GM18526 (cell line): Measurements from ENCODE around the gene HDHD3.
A peak's percentile ranks its signal among the peaks of the same experiment; 100 is the strongest.

ENCODE experiments used
- POLR2A ChIP-seq: IDR thresholded peaks from 3 replicates; pipeline ENCODE4 v1.6.1; 2011; ENCODE audit not compliant: insufficient read length; ENCODE audit errors: extremely low read depth

The HDHD3 gene

DNA sequence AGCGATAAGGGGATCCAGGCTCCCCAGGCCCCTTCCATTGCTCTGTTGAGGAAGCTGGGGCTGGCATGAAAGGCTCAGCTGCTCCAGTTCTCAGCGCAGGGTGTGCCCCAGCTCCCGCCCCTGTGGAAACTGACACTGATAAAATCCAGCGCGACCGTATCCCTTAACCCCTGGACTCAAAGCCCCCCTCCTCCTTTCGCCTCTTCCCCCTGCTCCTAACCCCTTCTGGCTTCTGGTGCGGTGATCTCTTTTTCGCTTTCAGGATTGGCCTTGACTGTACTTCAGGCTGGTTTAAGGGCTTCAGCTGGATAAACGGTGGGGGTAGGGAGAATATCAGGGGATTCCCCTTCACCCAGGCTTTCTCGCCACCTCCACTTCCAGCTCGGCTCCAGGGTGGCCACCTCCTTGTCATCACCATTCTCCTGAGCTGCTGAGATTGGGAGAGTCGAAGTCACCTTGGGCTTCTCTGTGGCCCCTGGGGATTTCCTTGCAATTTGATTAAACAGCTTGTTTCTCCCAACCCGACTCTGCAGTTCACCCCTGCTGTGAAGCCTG is 26.6 kb downstream of the HDHD3 start:
- TF ChIP-seq POLR2A: no peak

- TF ChIP-seq POLR2A: no peak
Measured at GRCh38 chr9:113349445-113350094, 27.2 kb downstream of the HDHD3 start, which contains the start of gene BSPRY. Gene BSPRY (plus strand): TSS chr9:113349541. CDS start chr9:113349580, 39 bp downstream.

- TF ChIP-seq POLR2A: no peak
Measured at GRCh38 chr9:113349066-113349444, 27.7 kb downstream of the HDHD3 start.

DNA sequence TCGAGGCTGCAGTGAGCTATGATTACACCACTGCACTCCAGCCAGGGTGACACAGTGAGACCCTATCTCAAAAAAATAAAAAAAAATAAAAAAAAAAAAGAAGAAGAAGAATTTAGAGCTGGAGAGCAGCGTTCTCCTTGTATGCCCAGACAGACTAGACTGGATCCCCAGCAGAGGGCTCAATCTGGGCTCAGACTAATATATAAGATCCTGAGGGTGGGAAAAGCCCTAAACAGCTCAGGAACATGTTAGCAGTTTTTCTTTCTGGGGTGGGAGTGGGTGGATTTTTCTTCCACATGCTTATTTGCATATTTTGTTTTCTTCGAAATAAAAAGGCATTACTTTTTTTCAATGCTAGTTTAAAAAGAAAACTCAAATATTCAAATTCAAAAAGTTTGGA is 28.3 kb downstream of the HDHD3 start:
- TF ChIP-seq POLR2A: no peak

DNA sequence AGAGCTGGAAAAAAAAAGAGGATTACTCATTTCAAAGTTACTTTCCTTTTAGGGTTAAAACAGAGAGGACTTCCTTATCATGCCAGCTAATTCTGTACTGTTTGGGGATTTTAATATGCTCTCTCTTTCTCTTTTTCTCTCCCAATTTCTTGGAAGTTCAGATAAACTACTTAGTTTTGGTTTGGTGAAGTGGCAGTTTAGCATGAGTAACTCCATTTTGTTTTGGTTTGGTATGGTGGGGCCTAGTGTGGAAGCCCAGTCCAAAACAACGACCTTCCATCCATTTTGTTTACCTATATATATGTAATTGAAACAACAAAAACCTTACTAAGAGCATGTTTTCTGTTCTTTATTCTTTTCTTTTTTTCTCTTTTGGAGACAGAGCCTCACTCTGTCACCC is 31.1 kb downstream of the HDHD3 start:
- TF ChIP-seq POLR2A: no peak

GRCh38 chr9:113345190-113345589 is 31.6 kb downstream of the HDHD3 start:
- TF ChIP-seq POLR2A: no peak

DNA sequence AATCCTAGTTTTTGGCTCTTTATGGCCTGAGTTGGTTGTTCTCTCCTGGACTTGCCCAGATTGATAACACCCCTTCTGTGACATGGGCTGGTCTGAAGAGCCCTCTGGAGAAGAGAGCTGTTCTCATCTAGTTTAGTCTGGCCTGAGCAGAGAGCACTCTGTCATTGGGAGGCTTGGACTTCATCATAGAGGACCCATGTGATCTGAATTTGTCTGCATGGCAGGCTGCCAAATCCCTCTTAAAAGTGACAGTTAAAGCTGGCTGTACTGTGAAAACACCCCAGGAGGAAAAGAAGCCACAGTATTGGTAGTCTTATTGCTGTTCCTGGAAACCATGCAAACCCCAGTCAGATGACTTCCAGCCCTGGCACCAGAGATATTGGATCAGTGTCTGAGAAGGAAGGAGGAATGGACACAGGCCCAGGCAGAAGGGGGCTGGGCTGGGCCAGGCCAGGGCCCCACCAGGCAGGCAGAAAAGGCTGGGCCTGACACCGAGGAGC is 33.0 kb downstream of the HDHD3 start:
- TF ChIP-seq POLR2A: no peak

- TF ChIP-seq POLR2A: no peak
Measured at GRCh38 chr9:113341712-113342410, 34.9 kb downstream of the HDHD3 start.

GRCh38 chr9:113340011-113340699 is 36.6 kb downstream of the HDHD3 start, which contains the start of gene WDR31:
Gene WDR31 (minus strand): TSS chr9:113340275. CDS start chr9:113332022, 8,253 bp downstream.
- peak; percentile 60 for TF ChIP-seq POLR2A

DNA sequence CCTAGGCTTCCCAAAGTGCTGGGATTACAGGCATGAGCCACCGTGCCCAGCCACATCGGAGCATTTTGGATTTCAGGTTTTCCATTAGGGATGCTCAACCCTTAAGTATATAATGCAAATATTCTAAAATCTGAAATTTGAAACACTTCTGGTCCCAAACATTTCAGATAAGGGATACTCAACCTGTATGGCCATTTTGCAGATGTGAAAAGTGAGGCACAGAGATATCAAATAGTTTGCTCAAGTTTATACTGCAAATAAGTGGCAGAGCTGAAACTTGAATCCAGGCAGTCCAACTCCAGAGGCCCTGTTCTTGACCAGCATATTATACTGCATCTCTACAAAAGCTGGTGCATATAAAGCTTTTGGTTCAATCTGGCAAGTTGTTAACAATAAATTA is 39.1 kb downstream of the HDHD3 start:
- TF ChIP-seq POLR2A: no peak

GRCh38 chr9:113331780-113332179 is 45.0 kb downstream of the HDHD3 start:
- no peak for TF ChIP-seq POLR2A

DNA sequence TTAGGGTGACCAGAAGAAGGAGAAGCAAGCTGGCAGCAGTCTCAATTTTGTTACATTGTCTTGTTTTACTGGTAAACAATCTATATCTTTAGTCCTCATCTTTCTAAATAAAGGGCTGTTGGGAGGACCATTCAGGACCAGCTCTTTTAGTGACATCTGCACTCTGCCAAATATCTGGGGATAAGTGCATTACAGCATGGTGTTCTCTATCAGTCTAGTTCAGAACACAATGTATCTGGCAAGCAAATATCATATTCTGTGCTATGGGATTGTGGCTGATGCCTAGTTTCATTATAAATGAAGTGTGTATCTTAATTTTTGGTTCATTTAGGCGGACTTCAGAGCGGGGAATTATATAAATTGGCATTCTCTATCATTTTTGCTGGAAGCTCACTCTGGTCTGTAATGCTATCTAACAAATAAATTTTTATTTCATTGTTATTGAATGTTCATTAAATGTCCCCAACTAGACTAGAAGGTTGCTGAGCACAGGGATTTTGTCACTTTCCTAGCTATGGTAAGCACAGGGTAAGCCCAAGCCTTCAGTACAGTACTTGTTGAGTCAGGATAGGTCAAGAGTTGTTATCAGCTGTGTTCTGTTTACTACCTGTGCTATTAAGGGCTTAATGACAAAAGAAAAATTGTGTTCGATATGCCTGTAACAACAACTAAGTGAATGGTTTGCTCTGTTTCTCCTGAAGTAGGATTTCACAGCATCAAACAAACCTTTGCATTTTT is 48.6 kb downstream of the HDHD3 start:
- TF ChIP-seq POLR2A: no peak

DNA sequence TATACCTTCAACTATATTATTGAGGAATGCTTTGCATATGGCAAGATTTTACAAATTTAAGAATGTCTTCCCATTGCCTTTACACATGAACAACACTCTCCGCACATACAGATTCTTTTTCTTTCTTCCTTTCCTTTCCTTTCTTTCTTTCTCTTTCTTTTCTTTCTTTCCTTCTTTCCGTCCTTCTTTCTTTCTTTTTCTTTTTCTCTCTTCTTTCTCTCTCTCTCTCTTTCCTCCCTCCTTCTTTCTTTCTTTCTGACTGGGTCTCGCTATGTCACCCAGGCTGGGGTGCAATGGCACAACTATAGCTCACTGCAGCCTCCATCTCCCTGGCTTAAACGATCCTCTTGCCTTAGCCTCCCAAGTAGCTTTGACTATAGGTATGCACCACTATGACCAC is 50.6 kb downstream of the HDHD3 start:
- no peak for TF ChIP-seq POLR2A
